Endodermal cell (in vitro differentiated cells): ENCODE data around the gene RHOT2. TPM values are rescaled to one million over a fixed set of nuclear protein-coding genes. Genes with fewer than 3 reads are reported as not detected.
A peak's percentile ranks its signal among the peaks of the same experiment; 100 is the strongest.

Experiments
- DNase-seq: peaks from one replicate; pipeline ENCODE4 v3.0.0-alpha.2; 2017
- H3K27ac ChIP-seq: 2 replicates; pipeline ENCODE4 v1.5.1; 2013; ENCODE audit warnings: mild to moderate bottlenecking, low read depth, low read length, moderate library complexity
- H3K27me3 ChIP-seq: 2 replicates; pipeline ENCODE4 v1.6.1; 2013; ENCODE audit warnings: mild to moderate bottlenecking, low read length, moderate library complexity; ENCODE audit not compliant: insufficient read depth, control insufficient read depth, poor library complexity, severe bottlenecking
- H3K36me3 ChIP-seq: 2 replicates; pipeline ENCODE4 v1.7.0; 2013; ENCODE audit warnings: mild to moderate bottlenecking, low read length, moderate library complexity; ENCODE audit not compliant: control insufficient read depth, insufficient read depth
- H3K4me1 ChIP-seq: one replicate; pipeline ENCODE4 v1.7.0; 2013; ENCODE audit warnings: low read length; ENCODE audit not compliant: control insufficient read depth, insufficient read depth
- H3K4me3 ChIP-seq: 2 replicates; pipeline ENCODE4 v1.5.1; 2013; ENCODE audit warnings: mild to moderate bottlenecking, low read length, moderate library complexity
- H3K9ac ChIP-seq: 2 replicates; pipeline ENCODE4 v1.6.1; 2013; ENCODE audit warnings: mild to moderate bottlenecking, low read length, moderate library complexity; ENCODE audit not compliant: poor library complexity, severe bottlenecking; ENCODE audit errors: extremely low read depth
- H3K9me3 ChIP-seq: 2 replicates; pipeline ENCODE4 v1.6.1; 2013; ENCODE audit warnings: mild to moderate bottlenecking, low read length, moderate library complexity; ENCODE audit not compliant: control insufficient read depth
- H3K27ac Mint-ChIP-seq: 2 replicates; pipeline ENCODE4 v1.8.0; 2020; ENCODE audit warnings: mixed read lengths
- H3K27me3 Mint-ChIP-seq: 2 replicates; pipeline ENCODE4 v1.8.0; 2021; ENCODE audit warnings: mild to moderate bottlenecking, mixed read lengths; ENCODE audit not compliant: insufficient read depth
- H3K36me3 Mint-ChIP-seq: 2 replicates; pipeline ENCODE4 v1.8.0; 2020; ENCODE audit warnings: low read depth, mixed read lengths
- H3K4me1 Mint-ChIP-seq: 2 replicates; pipeline ENCODE4 v1.8.0; 2020; ENCODE audit warnings: mixed read lengths
- H3K4me3 Mint-ChIP-seq: 2 replicates; pipeline ENCODE4 v1.8.0; 2020; ENCODE audit warnings: mild to moderate bottlenecking, moderate library complexity, mixed read lengths
- H3K9me3 Mint-ChIP-seq: 2 replicates; pipeline ENCODE4 v1.8.0; 2020; ENCODE audit warnings: mild to moderate bottlenecking, mixed read lengths
- CTCF ChIP-seq: fragments of 200-600 bp; sonication (generic); conservative IDR thresholded peaks from 2 replicates; pipeline ENCODE4 v1.5.0; 2021; ENCODE audit warnings: antibody characterized with exemption, mild to moderate bottlenecking
- WGBS, 2 experiments: methylation state at CpG; one replicate each; pipeline versions ENCODE4 v1.1.5 to v1.1.7; 2013; ENCODE audit warnings: missing lambda C conversion rate in 2 of 2, mixed read lengths in 1 of 2; ENCODE audit not compliant: insufficient coverage in 1 of 2, insufficient read length in 1 of 2; 5-methylcytosine and 5-hydroxymethylcytosine counted together
- total RNA-seq, 2 donors: library from RNA; stranded (reverse); fragmentation: NEBNext Ultra II Directional in 1 of 2; extraction: Animal tissue kit (Norgen Biotek cat#: 25700) in 1 of 2; gene quantifications; 2 replicates in 1 of 2; 3 replicates in 1 of 2; pipeline ENCODE4 v1.2.1, GENCODE V29; 2021

RHOT2 gene
- total RNA-seq, 2 donors from 2014 or later: 180 to 193 TPM

DNA sequence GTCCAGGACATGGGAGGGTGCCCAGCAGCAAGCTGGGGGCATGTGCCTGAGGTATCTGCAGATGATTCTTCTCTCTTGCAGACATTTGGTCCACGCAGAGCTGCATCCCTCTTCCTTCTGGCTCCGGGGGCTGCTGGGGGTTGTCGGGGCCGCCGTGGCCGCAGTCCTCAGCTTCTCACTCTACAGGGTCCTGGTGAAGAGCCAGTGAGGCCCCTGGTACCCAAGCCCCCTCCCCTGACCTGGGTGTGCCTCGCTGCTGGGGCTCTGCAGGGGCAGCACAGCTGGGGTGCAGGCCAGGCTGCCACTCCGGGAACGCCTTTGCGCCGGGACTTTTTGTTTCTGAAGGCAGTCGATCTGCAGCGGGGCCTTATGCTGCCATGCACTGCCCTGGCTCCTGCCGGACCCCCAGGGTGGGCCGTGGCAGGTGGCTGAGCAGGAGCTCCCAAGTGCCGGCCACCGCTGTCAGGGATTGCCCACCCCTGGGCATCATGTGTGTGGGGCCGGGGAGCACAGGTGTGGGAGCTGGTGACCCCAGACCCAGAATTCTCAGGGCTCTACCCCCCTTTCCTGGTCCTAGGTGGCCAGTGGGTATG is 5.6 kb downstream of the RHOT2 start:
- WGBS, 2 experiments: 97% methylated on average over 10 to 18 of the region's 18 CpGs
- H3K4me3 Mint-ChIP-seq: no peak overlapping the region

DNA sequence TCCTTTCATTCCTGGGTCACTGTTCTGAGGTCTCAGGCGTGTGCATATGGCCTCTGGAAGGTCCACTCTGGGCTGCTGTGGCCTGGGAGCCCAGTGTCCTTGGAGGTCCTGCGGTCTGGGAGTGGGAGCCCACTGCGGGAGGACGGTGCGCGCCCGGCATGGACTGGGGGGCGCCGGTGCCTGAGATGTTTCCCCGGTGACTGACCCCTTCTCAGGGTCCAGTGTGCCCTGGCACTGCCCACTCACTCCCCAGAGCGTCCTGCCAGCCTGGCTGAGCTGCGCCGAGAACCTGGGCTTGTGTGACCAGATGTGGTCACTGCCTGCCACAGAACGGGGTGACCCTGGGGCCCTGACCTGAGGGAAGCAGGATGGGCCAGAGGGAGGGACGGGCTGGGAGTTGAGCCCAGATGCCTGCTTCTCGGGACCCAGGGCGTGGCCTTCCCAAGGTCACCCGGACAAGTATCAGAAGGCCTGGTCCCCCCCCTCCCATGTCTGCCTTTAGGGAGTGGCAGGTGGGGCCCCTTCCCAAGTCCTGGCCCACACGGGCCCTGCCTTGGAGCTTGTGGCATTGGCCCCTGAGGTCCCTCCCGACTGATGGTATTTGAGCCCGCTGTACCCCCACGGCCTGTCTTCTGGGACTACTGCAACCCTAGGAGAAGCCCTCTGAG is 6.4 kb downstream of the RHOT2 start:
- H3K36me3 Mint-ChIP-seq: peaks cover 15% of the 10 kb centered on the region
- no peak overlapping the region for H3K27ac ChIP-seq
- peak overlapping the region; percentile 50 for H3K4me3 Mint-ChIP-seq
- 90 to 91% methylated on average over 13 to 22 of the region's 22 CpGs for WGBS, 2 experiments
- H3K9me3 Mint-ChIP-seq: no peaks in the 10 kb centered on the region
- no peaks in the 10 kb centered on the region for H3K27me3 Mint-ChIP-seq
- peaks cover 38% of the 10 kb centered on the region for H3K36me3 ChIP-seq
- no peak for TF ChIP-seq CTCF
- no peaks in the 10 kb centered on the region for H3K27me3 ChIP-seq
- no peak overlapping the region for H3K4me3 ChIP-seq
- DNase-seq: no peak
- H3K9ac ChIP-seq: no peak overlapping the region
- no peak overlapping the region for H3K27ac Mint-ChIP-seq
- no peaks in the 10 kb centered on the region for H3K9me3 ChIP-seq
- H3K4me1 Mint-ChIP-seq: peaks cover 6% of the 10 kb centered on the region
- no peaks in the 10 kb centered on the region for H3K4me1 ChIP-seq

More for the DNA sequence above, 5.6 kb downstream of the RHOT2 start:
- H3K4me1 ChIP-seq: no peaks in the 10 kb centered on the region
- TF ChIP-seq CTCF: no peak
- no peak overlapping the region for H3K27ac Mint-ChIP-seq
- no peaks in the 10 kb centered on the region for H3K27me3 ChIP-seq
- H3K9ac ChIP-seq: no peak overlapping the region
- no peak for DNase-seq
- H3K36me3 ChIP-seq: peaks cover 40% of the 10 kb centered on the region
- no peak overlapping the region for H3K4me3 ChIP-seq
- no peaks in the 10 kb centered on the region for H3K9me3 Mint-ChIP-seq
- H3K27me3 Mint-ChIP-seq: no peaks in the 10 kb centered on the region
- H3K27ac ChIP-seq: no peak overlapping the region
- H3K4me1 Mint-ChIP-seq: peaks cover 6% of the 10 kb centered on the region
- H3K9me3 ChIP-seq: no peaks in the 10 kb centered on the region
- H3K36me3 Mint-ChIP-seq: peaks cover 16% of the 10 kb centered on the region

DNA sequence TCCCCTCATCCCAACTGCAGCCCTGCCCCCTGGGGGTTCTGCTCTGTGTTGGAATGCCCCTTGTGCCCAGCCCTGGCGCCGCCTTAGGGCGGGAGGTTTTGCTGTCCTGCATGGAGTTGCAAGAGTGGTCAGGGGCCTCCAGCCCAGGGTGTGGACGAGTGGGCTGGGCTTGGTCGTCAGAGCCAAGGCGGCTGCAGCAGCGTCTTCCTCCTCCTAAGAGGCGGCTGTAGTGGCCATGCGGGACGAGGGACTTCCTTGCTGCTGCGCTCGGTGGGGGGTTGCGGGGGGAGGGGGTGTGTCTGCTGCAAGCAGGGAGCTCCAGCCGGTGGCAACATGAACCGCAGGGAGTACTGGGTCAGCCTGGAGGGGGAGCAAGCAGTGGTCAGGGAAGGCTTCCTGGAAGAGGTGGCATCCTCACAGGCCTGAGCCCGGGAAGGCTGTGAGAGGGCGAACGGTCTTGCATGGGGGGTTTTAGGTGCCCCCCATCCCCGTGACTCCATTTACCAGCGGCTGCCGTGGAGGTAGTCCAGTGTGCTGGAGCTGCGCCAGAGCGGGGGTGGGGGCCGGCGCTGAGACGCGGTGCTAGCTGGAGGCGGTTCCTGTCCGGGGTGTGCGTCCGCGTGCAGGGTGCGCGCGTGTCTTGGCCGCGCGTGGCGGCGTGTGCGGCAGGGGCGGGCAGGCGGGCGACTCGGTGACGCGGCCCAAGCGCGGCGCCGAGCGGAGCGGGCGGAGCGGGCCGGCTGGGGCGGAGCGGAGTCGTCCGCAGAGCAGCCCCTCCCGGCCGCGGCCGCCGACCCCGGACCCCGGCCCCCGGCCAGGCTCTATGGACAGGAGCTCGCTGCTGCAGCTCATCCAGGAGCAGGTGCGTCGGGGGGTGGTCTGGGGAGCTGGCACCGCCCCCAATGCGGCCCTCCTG is 7.3 kb downstream of the RHOT2 start, which contains the start of gene RHBDL1:
TSS of gene RHBDL1 (plus strand) at position 704 of the 916 bp plus-strand sequence. CDS start at position 824, 120 bp downstream.
- Histone ChIP-seq H3K9me3 (no peaks in the 10 kb centered on the region), H3K36me3 (peaks cover 29% of the 10 kb centered on the region), H3K9ac (no peak within 1 kb of the TSS), H3K4me3 (no peak within 1 kb of the TSS), H3K27me3 (no peaks in the 10 kb centered on the region), H3K27ac (no peak within 1 kb of the TSS), H3K4me1 (no peaks in the 10 kb centered on the region)
- WGBS, 2 experiments: 13 to 16% methylated on average over 19 to 73 of the region's 73 CpGs
- no peak for TF ChIP-seq CTCF
- H3K4me3 Mint-ChIP-seq: peak within 1 kb of the TSS; percentile 50
- peak; percentile 89 for DNase-seq
- H3K27ac Mint-ChIP-seq: peak within 1 kb of the TSS; percentile 48
- H3K9me3 Mint-ChIP-seq: no peaks in the 10 kb centered on the region
- H3K36me3 Mint-ChIP-seq: peaks cover 9% of the 10 kb centered on the region
- H3K27me3 Mint-ChIP-seq: no peaks in the 10 kb centered on the region
- peaks cover 6% of the 10 kb centered on the region for H3K4me1 Mint-ChIP-seq
